IMR-90 (cell line): Measurements from ENCODE around the gene NAALAD2. TPM values are rescaled to one million over a fixed set of nuclear protein-coding genes. Genes with fewer than 3 reads are reported as not detected.

Experiments
- ATAC-seq: fragments of 200-7000 bp; cut with Tn5 transposase; 2 replicates; pipeline ENCODE4 v1.9.1; 2020; ENCODE audit warnings: low read depth, mild to moderate bottlenecking, moderate library complexity
- BruUV-seq: library from RNA; stranded (reverse); fragments of 400-500 nt; replicated peaks from 2 replicates; lab custom pipeline; 2021; lab: Mats Ljungman, UMichigan
- CTCF ChIA-PET: fragments of 300-600 bp; formaldehyde crosslinking; extraction: SDS; loops from one replicate; lab custom pipeline; 2021; ENCODE audit warnings: antibody characterized with exemption; lab: Yijun Ruan, JAX
- POLR2A ChIA-PET: fragments of 300-600 bp; sonication (Branson Sonifier 250); formaldehyde crosslinking; loops from one replicate; lab custom pipeline; 2022; ENCODE audit warnings: antibody characterized with exemption; ENCODE audit not compliant: unreplicated experiment; lab: Charles Lee
- DNase-seq: peaks from one replicate; pipeline ENCODE4 v3.0.0; 2013
- H2AFZ ChIP-seq: replicated peaks from 2 replicates; pipeline ENCODE3; 2013; ENCODE audit warnings: low read length, mild to moderate bottlenecking; ENCODE audit not compliant: poor library complexity
- H2AK5ac ChIP-seq: 2 replicates; pipeline ENCODE4 v1.6.1; 2013; ENCODE audit warnings: low read depth, low read length, inconsistent platforms
- H2AK9ac ChIP-seq: replicated peaks from 2 replicates; pipeline ENCODE3; 2013; ENCODE audit warnings: mild to moderate bottlenecking, low read depth, low read length, moderate library complexity; ENCODE audit not compliant: poor library complexity
- H2BK120ac ChIP-seq: 2 replicates; pipeline ENCODE4 v1.6.1; 2013; ENCODE audit warnings: low read depth, low read length, inconsistent platforms
- H2BK15ac ChIP-seq: 3 replicates; pipeline ENCODE4 v1.6.1; 2013; ENCODE audit warnings: low read depth, low read length, inconsistent platforms
- H2BK20ac ChIP-seq: 2 replicates; pipeline ENCODE4 v1.6.1; 2013; ENCODE audit warnings: low read depth, mild to moderate bottlenecking, inconsistent platforms, low read length, moderate library complexity
- H2BK5ac ChIP-seq: 2 replicates; pipeline ENCODE4 v1.6.1; 2013; ENCODE audit warnings: mild to moderate bottlenecking, low read depth, low read length, inconsistent platforms; ENCODE audit not compliant: poor library complexity, severe bottlenecking
- H3K14ac ChIP-seq: replicated peaks from 2 replicates; pipeline ENCODE4 v1.6.1; 2013; ENCODE audit warnings: low read depth, low read length, inconsistent platforms
- H3K18ac ChIP-seq: 2 replicates; pipeline ENCODE4 v1.6.1; 2013; ENCODE audit warnings: low read depth, low read length, control low read depth
- H3K23ac ChIP-seq: 2 replicates; pipeline ENCODE4 v1.6.1; 2013; ENCODE audit warnings: low read depth, low read length, inconsistent platforms
- H3K27ac ChIP-seq: 2 replicates; pipeline ENCODE4 v1.5.1; 2013; ENCODE audit warnings: mild to moderate bottlenecking, control low read depth, low read length; ENCODE audit not compliant: insufficient read depth
- H3K27me3 ChIP-seq: 2 replicates; pipeline ENCODE4 v1.6.1; 2013; ENCODE audit warnings: low read length; ENCODE audit not compliant: control insufficient read depth, insufficient read depth
- H3K36me3 ChIP-seq: 2 replicates; pipeline ENCODE4 v1.6.1; 2013; ENCODE audit warnings: low read length, mixed read lengths; ENCODE audit not compliant: control insufficient read depth, insufficient read depth
- H3K4ac ChIP-seq: 2 replicates; pipeline ENCODE4 v1.6.1; 2013; ENCODE audit warnings: low read depth, low read length, inconsistent platforms
- H3K4me1 ChIP-seq: 2 replicates; pipeline ENCODE4 v1.6.1; 2013; ENCODE audit warnings: low read length, mixed read lengths; ENCODE audit not compliant: control insufficient read depth, insufficient read depth
- H3K4me2 ChIP-seq: 2 replicates; pipeline ENCODE4 v1.6.1; 2013; ENCODE audit warnings: low read depth, mild to moderate bottlenecking, control low read depth, low read length, moderate library complexity
- H3K4me3 ChIP-seq: 2 replicates; pipeline ENCODE4 v1.5.1; 2013; ENCODE audit warnings: low read depth, mild to moderate bottlenecking, control low read depth, low read length, moderate library complexity; ENCODE audit not compliant: insufficient read depth
- H3K56ac ChIP-seq: 2 replicates; pipeline ENCODE4 v1.6.1; 2013; ENCODE audit warnings: low read length, inconsistent platforms; ENCODE audit not compliant: insufficient read depth; ENCODE audit errors: extremely low read depth
- H3K79me1 ChIP-seq, 2 experiments: 2 replicates each; pipeline ENCODE4 v1.6.1; 2013; ENCODE audit warnings: low read length in 2 of 2, inconsistent platforms in 1 of 2, low read depth in 1 of 2
- H3K9ac ChIP-seq: 2 replicates; pipeline ENCODE4 v1.6.1; 2013; ENCODE audit warnings: low read depth, low read length, control low read depth
- H3K9me1 ChIP-seq: 2 replicates; pipeline ENCODE4 v1.6.1; 2013; ENCODE audit warnings: low read length, inconsistent platforms; ENCODE audit not compliant: insufficient read depth
- H3K9me3 ChIP-seq: 2 replicates; pipeline ENCODE4 v1.6.1; 2013; ENCODE audit warnings: low read length; ENCODE audit not compliant: control insufficient read depth, insufficient read depth
- H4K20me1 ChIP-seq: 2 replicates; pipeline ENCODE4 v1.6.1; 2013; ENCODE audit warnings: low read length, inconsistent platforms; ENCODE audit not compliant: insufficient read depth
- H4K5ac ChIP-seq: 2 replicates; pipeline ENCODE4 v1.6.1; 2013; ENCODE audit warnings: mild to moderate bottlenecking, low read depth, low read length, control low read depth
- H4K8ac ChIP-seq, 2 experiments: 2 replicates each; pipeline ENCODE4 v1.6.1; 2013; ENCODE audit warnings: low read depth in 2 of 2, low read length in 2 of 2, control low read depth in 1 of 2, inconsistent platforms in 1 of 2
- H4K91ac ChIP-seq: 2 replicates; pipeline ENCODE4 v1.6.1; 2013; ENCODE audit warnings: low read depth, low read length, inconsistent platforms; ENCODE audit not compliant: insufficient read depth
- BHLHE40 ChIP-seq: fragments of 150-350 bp; IDR thresholded peaks from 2 replicates; pipeline ENCODE4 v1.6.1; 2016; ENCODE audit warnings: mild to moderate bottlenecking, low read depth, low read length
- CEBPB ChIP-seq: IDR thresholded peaks from 2 replicates; pipeline ENCODE4 v1.6.1; 2012; ENCODE audit warnings: low read depth, low read length, improper control_type of control experiment
- CHD1 ChIP-seq: IDR thresholded peaks from 2 replicates; pipeline ENCODE4 v1.6.1; 2012; ENCODE audit warnings: low read depth, low read length, improper control_type of control experiment
- FOS ChIP-seq: fragments of 150-350 bp; IDR thresholded peaks from 2 replicates; pipeline ENCODE4 v1.6.1; 2016; ENCODE audit warnings: low read depth, low read length
- MAFK ChIP-seq: IDR thresholded peaks from 2 replicates; pipeline ENCODE4 v1.6.1; 2012; ENCODE audit warnings: low read depth, low read length, improper control_type of control experiment
- MAZ ChIP-seq: IDR thresholded peaks from 2 replicates; pipeline ENCODE4 v1.6.1; 2012; ENCODE audit warnings: low read depth, mild to moderate bottlenecking, low read length, improper control_type of control experiment, moderate library complexity, borderline replicate concordance
- MXI1 ChIP-seq: IDR thresholded peaks from 2 replicates; pipeline ENCODE4 v1.6.1; 2012; ENCODE audit warnings: low read depth, mild to moderate bottlenecking, low read length, moderate library complexity, borderline replicate concordance
- NFE2L2 ChIP-seq: fragments of 150-350 bp; IDR thresholded peaks from 2 replicates; pipeline ENCODE4 v1.6.1; 2016; ENCODE audit warnings: low read depth, mild to moderate bottlenecking, low read length
- POLR2A ChIP-seq: IDR thresholded peaks from 2 replicates; pipeline ENCODE4 v1.6.1; 2012; ENCODE audit warnings: mild to moderate bottlenecking, low read depth, low read length
- RAD21 ChIP-seq: IDR thresholded peaks from 2 replicates; pipeline ENCODE4 v1.6.1; 2012; ENCODE audit warnings: low read length, improper control_type of control experiment
- RFX5 ChIP-seq: IDR thresholded peaks from 2 replicates; pipeline ENCODE4 v1.8.0; 2012; ENCODE audit warnings: low read depth, mild to moderate bottlenecking, low read length, moderate library complexity
- SMC3 ChIP-seq: fragments of 150-350 bp; IDR thresholded peaks from 2 replicates; pipeline ENCODE4 v1.6.1; 2016; ENCODE audit warnings: low read depth, mild to moderate bottlenecking, antibody characterized with exemption, low read length, moderate library complexity
- WGBS, 2 experiments: methylation state at CpG; one replicate each; pipeline versions ENCODE4 v1.1.5 to v1.1.7; 2013; ENCODE audit warnings: missing lambda C conversion rate in 2 of 2; ENCODE audit not compliant: insufficient read length in 1 of 2; ENCODE audit errors: extremely low coverage in 2 of 2; 5-methylcytosine and 5-hydroxymethylcytosine counted together
- dilution Hi-C: fragments of 300-500 bp; cut with HindIII; formaldehyde crosslinking; loops from one replicate; pipeline ENCODE4 v1.14.3; 2018; ENCODE audit warnings: low sequenced_read_pairs; ENCODE audit not compliant: unreplicated experiment
- in situ Hi-C: fragments of 300-500 bp; cut with MboI; formaldehyde crosslinking; loops from 3 replicates; pipeline ENCODE4 v1.14.3; 2019; ENCODE audit warnings: low sequenced_read_pairs, inconsistent platforms, mixed read lengths
- intact Hi-C: fragments of 100-400 bp; cut with micrococcal nuclease; formaldehyde crosslinking; loops from 2 replicates; pipeline ENCODE4 v1.10.0; 2022
- polyA plus RNA-seq, 3 experiments: library from polyadenylated mRNA; depleted of rRNA; stranded (reverse); fragments of >200 nt; gene quantifications; 2 replicates each; pipeline ENCODE4 v1.2.3, GENCODE V29; 2012; ENCODE audit warnings: low replicate concordance in 1 of 3
- total RNA-seq: library from RNA; depleted of rRNA; stranded (reverse); fragments of >200 nt; gene quantifications from 2 replicates; pipeline ENCODE4 v1.2.3, GENCODE V29; 2012
- TF ChIP-seq, protein P1 (sequence below): fragments of 150-350 bp; IDR thresholded peaks from 2 replicates; pipeline ENCODE4 v1.6.1; 2016; ENCODE audit warnings: low read depth, mild to moderate bottlenecking, low read length, moderate library complexity, borderline replicate concordance
- TF ChIP-seq, protein P2 (sequence below): conservative IDR thresholded peaks from 2 replicates; pipeline ENCODE4 v1.5.1; 2012; ENCODE audit warnings: mild to moderate bottlenecking, low read depth, low read length, improper control_type of control experiment
- TF ChIP-seq, protein P3 (sequence below): fragments of 150-350 bp; IDR thresholded peaks from 2 replicates; pipeline ENCODE4 v1.6.1; 2017; ENCODE audit warnings: mild to moderate bottlenecking, antibody characterized with exemption, low read length, low read depth

NAALAD2 gene
- total and polyA plus RNA-seq, 2 of the 4 experiments (the other 2 are of a cell fraction), result under 0.01 to 0.09 TPM

DNA sequence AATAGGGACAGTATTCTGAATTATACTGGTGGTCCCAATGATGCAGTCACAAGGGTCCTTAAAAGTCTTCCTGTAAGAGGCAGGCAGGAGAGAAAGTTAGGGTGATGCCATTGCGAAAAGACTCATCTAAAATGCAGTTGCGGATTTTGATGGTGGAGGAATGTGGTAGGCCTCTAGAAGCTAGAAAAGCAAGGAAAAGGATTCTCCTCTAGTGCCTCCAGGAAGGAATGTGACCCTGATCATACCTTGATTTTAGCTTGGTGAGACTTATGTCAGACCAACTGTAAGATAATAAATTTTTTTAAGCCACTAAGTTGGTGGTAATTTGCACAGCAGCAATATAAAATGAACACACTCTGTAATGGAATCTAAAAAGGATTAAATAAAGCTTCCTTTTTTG, 54.5 kb downstream of the NAALAD2 start:
- H2AK5ac ChIP-seq, result no peak overlapping the region
- H3K14ac ChIP-seq, result no peak overlapping the region
- no peak overlapping the region for H2BK5ac ChIP-seq
- in situ Hi-C loops (no loop called here), dilution Hi-C loops (no loop called here), intact Hi-C loops (no loop called here)
- no peaks in the 10 kb centered on the region for H4K20me1 ChIP-seq
- H3K4me3 ChIP-seq, result no peak overlapping the region
- H2BK20ac ChIP-seq, result no peak overlapping the region
- no peak overlapping the region for H4K8ac ChIP-seq
- no peak overlapping the region for H2AK9ac ChIP-seq
- no peak overlapping the region for H3K4me2 ChIP-seq
- no peak overlapping the region for H2AFZ ChIP-seq
- ATAC-seq, result no peak
- no peak overlapping the region for H3K23ac ChIP-seq
- no peak overlapping the region for H4K5ac ChIP-seq
- no peaks in the 10 kb centered on the region for H3K79me1 ChIP-seq
- no peak overlapping the region for H3K18ac ChIP-seq
- H4K91ac ChIP-seq, result no peak overlapping the region
- DNase-seq, result no peak
- no peaks in the 10 kb centered on the region for H3K9me3 ChIP-seq
- H2BK15ac ChIP-seq, result no peak overlapping the region
- no peak overlapping the region for H2BK120ac ChIP-seq
- no peaks in the 10 kb centered on the region for H3K36me3 ChIP-seq
- BruUV-seq, result no TSS peak
- no peak overlapping the region for H3K4ac ChIP-seq
- no peak overlapping the region for H3K27ac ChIP-seq
- H3K9me1 ChIP-seq, result no peaks in the 10 kb centered on the region
- CTCF ChIA-PET, result interaction anchor here (1.3 kb wide), 1 partner anchor 16 kb away, joined by 4 read pairs; no protein-coding TSS in a partner anchor
- POLR2A ChIA-PET, result no interaction called here
- H3K9ac ChIP-seq, result no peak overlapping the region
- no peak overlapping the region for H3K56ac ChIP-seq
- no peaks in the 10 kb centered on the region for H3K27me3 ChIP-seq
- TF ChIP-seq MXI1 (no peak), RAD21 (no peak), CHD1 (no peak), CEBPB (no peak), POLR2A (no peak), BHLHE40 (no peak), RFX5 (no peak), NFE2L2 (no peak), SMC3 (no peak), MAFK (no peak), FOS (no peak), MAZ (no peak)
- TF ChIP-seq, protein P1, sequence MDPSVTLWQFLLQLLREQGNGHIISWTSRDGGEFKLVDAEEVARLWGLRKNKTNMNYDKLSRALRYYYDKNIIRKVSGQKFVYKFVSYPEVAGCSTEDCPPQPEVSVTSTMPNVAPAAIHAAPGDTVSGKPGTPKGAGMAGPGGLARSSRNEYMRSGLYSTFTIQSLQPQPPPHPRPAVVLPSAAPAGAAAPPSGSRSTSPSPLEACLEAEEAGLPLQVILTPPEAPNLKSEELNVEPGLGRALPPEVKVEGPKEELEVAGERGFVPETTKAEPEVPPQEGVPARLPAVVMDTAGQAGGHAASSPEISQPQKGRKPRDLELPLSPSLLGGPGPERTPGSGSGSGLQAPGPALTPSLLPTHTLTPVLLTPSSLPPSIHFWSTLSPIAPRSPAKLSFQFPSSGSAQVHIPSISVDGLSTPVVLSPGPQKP, result no peak
- TF ChIP-seq, protein P2, sequence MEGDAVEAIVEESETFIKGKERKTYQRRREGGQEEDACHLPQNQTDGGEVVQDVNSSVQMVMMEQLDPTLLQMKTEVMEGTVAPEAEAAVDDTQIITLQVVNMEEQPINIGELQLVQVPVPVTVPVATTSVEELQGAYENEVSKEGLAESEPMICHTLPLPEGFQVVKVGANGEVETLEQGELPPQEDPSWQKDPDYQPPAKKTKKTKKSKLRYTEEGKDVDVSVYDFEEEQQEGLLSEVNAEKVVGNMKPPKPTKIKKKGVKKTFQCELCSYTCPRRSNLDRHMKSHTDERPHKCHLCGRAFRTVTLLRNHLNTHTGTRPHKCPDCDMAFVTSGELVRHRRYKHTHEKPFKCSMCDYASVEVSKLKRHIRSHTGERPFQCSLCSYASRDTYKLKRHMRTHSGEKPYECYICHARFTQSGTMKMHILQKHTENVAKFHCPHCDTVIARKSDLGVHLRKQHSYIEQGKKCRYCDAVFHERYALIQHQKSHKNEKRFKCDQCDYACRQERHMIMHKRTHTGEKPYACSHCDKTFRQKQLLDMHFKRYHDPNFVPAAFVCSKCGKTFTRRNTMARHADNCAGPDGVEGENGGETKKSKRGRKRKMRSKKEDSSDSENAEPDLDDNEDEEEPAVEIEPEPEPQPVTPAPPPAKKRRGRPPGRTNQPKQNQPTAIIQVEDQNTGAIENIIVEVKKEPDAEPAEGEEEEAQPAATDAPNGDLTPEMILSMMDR, result no peak
- TF ChIP-seq, protein P3, sequence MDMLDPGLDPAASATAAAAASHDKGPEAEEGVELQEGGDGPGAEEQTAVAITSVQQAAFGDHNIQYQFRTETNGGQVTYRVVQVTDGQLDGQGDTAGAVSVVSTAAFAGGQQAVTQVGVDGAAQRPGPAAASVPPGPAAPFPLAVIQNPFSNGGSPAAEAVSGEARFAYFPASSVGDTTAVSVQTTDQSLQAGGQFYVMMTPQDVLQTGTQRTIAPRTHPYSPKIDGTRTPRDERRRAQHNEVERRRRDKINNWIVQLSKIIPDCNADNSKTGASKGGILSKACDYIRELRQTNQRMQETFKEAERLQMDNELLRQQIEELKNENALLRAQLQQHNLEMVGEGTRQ, result no peak
- no peaks in the 10 kb centered on the region for H3K4me1 ChIP-seq
- 100% methylated on average over 2 of the region's 2 CpGs; no CpG with 5 or more reads in 1 of the 2 experiments for whole genome bisulfite sequencing, 2 experiments
